Measurements from ENCODE around the gene VTI1A. TPM values are rescaled to one million over a fixed set of nuclear protein-coding genes. Genes with fewer than 3 reads are reported as not detected.

The VTI1A gene
- total RNA-seq, 1 experiment from 2014 or later: 22.0 TPM

GRCh38 chr10:112512294-112512693, 65.3 kb downstream of the VTI1A start:
- Histone ChIP-seq H3K23ac (ENCODE audit: insufficient read length, low read depth, low read length) (no peak overlapping the region), H3K79me2 (ENCODE audit: insufficient read depth, low read length) (no peaks in the 10 kb centered on the region)
- peaks cover 0 to 9% of the 10 kb centered on the region in 2 experiments; a peak in 2 of 4 replicates for H3K4me1 Mint-ChIP-seq

More at GRCh38 chr10:112512294-112512693, 65.3 kb downstream of the VTI1A start:
- Histone ChIP-seq H3K27ac (ENCODE audit: insufficient read length, low read depth, low read length) (no peak overlapping the region), H3K9ac (ENCODE audit: extremely low read depth, insufficient read length, low read length) (no peak overlapping the region), H3K9me3 (ENCODE audit: control insufficient read depth, low read depth, low read length) (no peaks in the 10 kb centered on the region), H2AK5ac (ENCODE audit: insufficient read length, low read length) (no peak overlapping the region), H2BK5ac (ENCODE audit: insufficient read length, low read length) (no peak overlapping the region), H3K23me2 (ENCODE audit: insufficient read length, low read depth, low read length, poor library complexity, severe bottlenecking) (no peaks in the 10 kb centered on the region), H4K8ac (replicated peaks; ENCODE audit: insufficient read length, low read depth, low read length) (no peak overlapping the region), H3K79me1 (ENCODE audit: insufficient read depth, low read depth, low read length, poor library complexity, severe bottlenecking) (no peaks in the 10 kb centered on the region), H2AFZ (ENCODE audit: low read length) (no peak overlapping the region), H3K14ac (ENCODE audit: insufficient read depth, low read length) (no peak overlapping the region), H3K18ac (ENCODE audit: insufficient read length, low read depth, low read length) (no peak overlapping the region), H3K56ac (ENCODE audit: insufficient read length, low read depth, low read length) (no peak overlapping the region), H4K5ac (ENCODE audit: insufficient read length, low read depth, low read length) (no peak overlapping the region), H3K4me2 (ENCODE audit: insufficient read depth, insufficient read length, low read length) (no peak overlapping the region), H3K4ac (ENCODE audit: low read depth, low read length) (no peak overlapping the region), H2BK12ac (ENCODE audit: insufficient read length, low read depth, low read length) (no peak overlapping the region), H2BK120ac (ENCODE audit: low read depth, low read length, poor library complexity, severe bottlenecking) (no peak overlapping the region), H2BK15ac (ENCODE audit: low read depth, low read length) (no peak overlapping the region), H4K91ac (ENCODE audit: insufficient read length, low read depth, low read length) (no peak overlapping the region), H2BK20ac (ENCODE audit: low read depth, low read length, poor library complexity, severe bottlenecking) (no peak overlapping the region), H3K27me3 (ENCODE audit: insufficient read depth, low read length) (no peaks in the 10 kb centered on the region), H3T11ph (ENCODE audit: low read length) (no peak overlapping the region), H3K4me1 (ENCODE audit: insufficient read depth, low read length) (no peaks in the 10 kb centered on the region; the same call in 1 of the 2 replicates), H4K20me1 (ENCODE audit: control insufficient read depth, insufficient read depth, insufficient read length) (no peaks in the 10 kb centered on the region)
- H3K36me3 Mint-ChIP-seq (ENCODE audit: insufficient read depth in 1 of 3, low read depth in 3 of 3): no peaks in the 10 kb centered on the region
- no CpG with 5 or more reads among the region's 2 CpGs for WGBS (ENCODE audit: extremely low coverage, insufficient read length, low lambda C conversion rate)
- TF ChIP-seq CTCF (conservative IDR thresholded peaks at IDR 0.05): no peak
- H3K27ac Mint-ChIP-seq: no peak overlapping the region; a peak in 1 of 7 replicates
- H3K4me3 Mint-ChIP-seq: no peak overlapping the region
- no peaks in the 10 kb centered on the region for H3K9me3 Mint-ChIP-seq
- H3K27me3 Mint-ChIP-seq (ENCODE audit: low read depth): no peaks in the 10 kb centered on the region
- DNase-seq: no peak

Data from H9 (cell line).